Urinary bladder (tissue), 4 donors: ENCODE data around the gene TAP2. TPM values are rescaled to one million over a fixed set of nuclear protein-coding genes. Genes with fewer than 3 reads are reported as not detected.
A peak's percentile ranks its signal among the peaks of the same experiment; 100 is the strongest.

Source experiments
- DNase-seq: peaks from one replicate; pipeline ENCODE4 v3.0.0-alpha.2; 2015; ENCODE audit errors: extremely low spot score
- H3K27ac ChIP-seq: one replicate; pipeline ENCODE4 v1.5.1; 2013; ENCODE audit warnings: low read depth, mild to moderate bottlenecking, moderate library complexity
- H3K36me3 ChIP-seq: one replicate; pipeline ENCODE4 v1.6.1; 2013; ENCODE audit warnings: mild to moderate bottlenecking, moderate library complexity; ENCODE audit not compliant: insufficient read depth
- H3K4me1 ChIP-seq: one replicate; pipeline ENCODE4 v1.6.1; 2013; ENCODE audit warnings: mild to moderate bottlenecking, moderate library complexity; ENCODE audit not compliant: insufficient read depth
- H3K4me3 ChIP-seq: one replicate; pipeline ENCODE4 v1.5.1; 2013; ENCODE audit warnings: low read depth, low read length
- WGBS: extraction: QIAGEN DNeasy Blood & Tissue Kit; methylation state at CpG from one replicate; pipeline ENCODE4 v1.1.7; 2013; 5-methylcytosine and 5-hydroxymethylcytosine counted together
- polyA plus RNA-seq: library from polyadenylated mRNA; stranded (reverse); fragments of 200-250 nt; gene quantifications from one replicate; pipeline ENCODE4 v1.2.3, GENCODE V29; 2013
- total RNA-seq: library from RNA; depleted of rRNA; stranded (reverse); fragments of >200 nt; gene quantifications from one replicate; pipeline ENCODE4 v1.2.3, GENCODE V29; 2014
- donor health status: healthy with polysubstance abuse.
- donor health status: healthy.

TAP2 gene
- total and polyA plus RNA-seq, 2 donors: 14.0 to 18.5 TPM

DNA sequence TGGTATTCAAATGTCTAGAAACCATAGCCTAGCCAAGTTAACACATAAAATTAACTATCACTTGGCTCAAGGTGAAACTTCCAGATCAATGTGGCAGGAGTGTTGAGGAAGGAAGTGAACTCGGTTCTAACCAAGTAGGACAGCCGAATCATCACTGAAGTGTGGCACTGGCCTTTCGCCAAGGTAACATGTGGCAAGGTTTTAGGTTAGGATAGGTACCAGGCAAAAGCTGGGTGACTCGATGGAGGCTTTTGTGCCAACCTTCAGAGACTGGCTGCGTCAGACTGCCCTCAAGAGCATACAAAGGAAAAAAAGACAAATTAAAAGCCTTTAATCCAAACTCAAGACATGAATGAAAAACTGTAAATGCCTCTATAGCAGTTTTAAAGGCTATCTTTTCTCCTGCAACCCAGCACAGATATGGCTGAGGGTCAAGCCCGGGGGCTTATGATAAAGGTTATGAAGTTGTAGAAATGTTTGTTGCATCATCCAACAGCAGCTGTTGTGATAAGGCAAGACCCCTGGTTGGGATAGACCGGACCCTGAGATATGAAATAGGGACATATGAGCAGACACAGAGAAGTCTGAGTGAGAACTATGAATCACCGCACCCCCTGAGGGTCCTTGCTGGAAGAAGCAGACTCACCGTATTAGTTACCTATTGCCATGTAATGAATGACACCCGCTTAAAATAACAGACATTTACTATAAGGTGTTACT is 27.3 kb upstream of the TAP2 start:
- 69% methylated on average over 10 of the region's 10 CpGs for WGBS
- Histone ChIP-seq H3K36me3 (no peaks in the 10 kb centered on the region), H3K4me1 (peaks cover 2% of the 10 kb centered on the region), H3K4me3 (no peak overlapping the region), H3K27ac (no peak overlapping the region)
- DNase-seq: no peak

- Histone ChIP-seq H3K36me3 (no peaks in the 10 kb centered on the region), H3K27ac (no peak overlapping the region), H3K4me1 (peaks cover 2% of the 10 kb centered on the region), H3K4me3 (no peak overlapping the region)
- no peak for DNase-seq
- 68% methylated on average over 3 of the region's 3 CpGs for WGBS
These were observed 24.2 kb upstream of the TAP2 start for GRCh38 chr6:32862725-32863124.

DNA sequence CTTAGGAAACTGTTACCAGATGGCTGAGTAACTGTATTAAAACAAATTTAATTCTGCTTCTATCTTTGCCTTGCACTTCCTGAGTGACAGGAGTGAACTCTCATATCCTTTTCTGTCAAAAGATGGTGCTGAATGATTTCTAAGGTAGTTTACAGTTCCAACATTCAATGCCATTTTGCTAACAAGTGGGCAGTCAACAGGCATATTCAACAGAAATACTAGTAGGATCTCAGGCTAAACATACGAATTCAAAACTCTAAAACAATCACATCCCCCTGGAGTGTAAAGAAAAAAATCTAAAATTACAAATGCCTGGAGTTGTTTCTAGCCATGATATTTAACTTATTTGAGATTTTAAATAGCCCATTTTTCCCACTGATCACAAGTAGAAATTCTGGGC is 22.1 kb upstream of the TAP2 start:
- no peak for DNase-seq
- 86% methylated on average over 1 of the region's 1 CpG for WGBS
- H3K4me1 ChIP-seq: peaks cover 2% of the 10 kb centered on the region
- no peak overlapping the region for H3K27ac ChIP-seq
- no peak overlapping the region for H3K4me3 ChIP-seq
- no peaks in the 10 kb centered on the region for H3K36me3 ChIP-seq

DNA sequence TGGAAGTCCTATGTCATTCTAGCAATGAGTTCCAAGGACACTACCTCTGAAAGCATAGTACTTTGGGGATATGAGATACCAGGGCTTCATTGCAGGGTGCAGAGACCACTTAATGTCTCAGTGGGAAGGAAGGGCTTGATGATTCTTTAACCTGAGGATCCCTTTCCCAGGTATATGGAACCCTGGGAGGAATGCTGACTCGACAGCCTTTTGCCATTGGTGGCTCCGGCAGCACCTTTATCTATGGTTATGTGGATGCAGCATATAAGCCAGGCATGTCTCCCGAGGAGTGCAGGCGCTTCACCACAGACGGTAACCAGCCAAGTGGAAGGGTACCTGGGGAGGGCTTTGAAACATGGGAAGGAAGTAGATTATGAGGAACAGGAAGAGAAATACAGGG is 19.7 kb upstream of the TAP2 start:
- H3K27ac ChIP-seq: no peak overlapping the region
- DNase-seq: no peak
- peaks cover 2% of the 10 kb centered on the region for H3K4me1 ChIP-seq
- no peaks in the 10 kb centered on the region for H3K36me3 ChIP-seq
- WGBS: 85% methylated on average over 5 of the region's 5 CpGs
- H3K4me3 ChIP-seq: no peak overlapping the region

DNA sequence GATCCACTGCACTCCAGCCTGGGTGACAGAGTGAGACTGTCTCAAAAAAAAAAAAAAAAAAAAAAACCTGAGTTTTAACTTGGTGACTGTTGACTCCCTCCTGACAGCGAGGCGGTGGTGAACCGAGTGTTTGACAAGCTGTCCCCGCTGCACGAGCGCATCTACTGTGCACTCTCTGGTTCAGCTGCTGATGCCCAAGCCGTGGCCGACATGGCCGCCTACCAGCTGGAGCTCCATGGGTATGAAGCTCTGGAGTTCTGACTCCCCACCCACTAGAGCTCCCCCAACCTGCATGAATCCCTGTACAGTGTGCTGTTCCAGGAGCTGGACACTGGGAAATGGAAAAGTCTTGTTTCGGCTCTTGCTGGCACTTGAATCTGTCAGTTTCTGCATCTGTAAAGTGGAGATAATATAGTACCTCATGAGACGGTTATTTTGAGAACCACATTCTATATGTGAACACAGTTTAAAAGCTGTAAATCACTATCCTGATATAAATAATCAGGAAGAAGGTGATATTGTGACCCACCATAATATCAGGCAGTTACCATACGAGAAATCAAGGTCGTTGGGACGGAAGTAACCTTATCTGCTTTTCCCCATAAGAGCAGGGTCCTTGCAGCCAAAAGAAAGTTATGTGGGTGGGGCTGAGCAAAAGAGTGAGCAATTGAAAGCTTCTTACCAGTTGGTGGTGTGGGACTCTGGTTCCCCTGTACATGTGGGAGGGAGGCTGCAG is 18.8 kb upstream of the TAP2 start:
- Histone ChIP-seq H3K36me3 (no peaks in the 10 kb centered on the region), H3K4me3 (no peak overlapping the region), H3K4me1 (peaks cover 2% of the 10 kb centered on the region), H3K27ac (no peak overlapping the region)
- no peak for DNase-seq
- 83% methylated on average over 14 of the region's 14 CpGs for WGBS

DNA sequence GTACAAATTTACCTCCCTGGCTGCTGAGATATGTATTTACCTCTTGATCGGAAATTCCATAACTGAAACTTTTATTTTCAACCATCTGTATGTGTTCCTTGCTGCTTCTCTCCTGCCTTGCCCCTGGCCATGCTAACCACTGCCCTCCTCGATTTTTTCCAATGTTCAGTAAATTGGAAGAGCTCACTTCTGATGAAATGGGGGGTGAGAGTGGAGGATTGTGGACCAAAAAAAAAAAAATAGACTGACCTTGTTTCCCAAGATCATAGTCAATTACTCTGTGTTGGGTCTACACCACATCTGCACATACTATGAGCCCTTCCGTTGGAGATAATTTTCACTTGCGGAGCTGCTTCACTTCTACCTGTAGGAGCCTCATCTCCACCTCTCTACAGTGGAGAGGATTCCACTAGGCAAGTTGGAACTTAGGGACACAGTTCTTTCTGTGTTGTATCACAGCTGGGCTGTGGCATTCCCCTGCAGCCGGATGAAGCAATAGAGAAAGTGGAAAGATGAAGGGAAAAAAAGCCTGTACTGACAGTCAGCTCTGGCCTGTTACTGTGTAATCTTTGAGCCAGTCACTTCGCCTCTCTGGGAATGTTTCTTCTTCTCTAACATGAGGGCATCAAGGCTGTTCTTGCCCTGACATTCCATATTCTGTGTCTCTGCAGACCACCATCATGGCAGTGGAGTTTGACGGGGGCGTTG is 17.1 kb upstream of the TAP2 start:
- Histone ChIP-seq H3K4me1 (peaks cover 3% of the 10 kb centered on the region), H3K4me3 (no peak overlapping the region), H3K27ac (no peak overlapping the region), H3K36me3 (no peaks in the 10 kb centered on the region)
- 88% methylated on average over 8 of the region's 8 CpGs for WGBS
- no peak for DNase-seq

DNA sequence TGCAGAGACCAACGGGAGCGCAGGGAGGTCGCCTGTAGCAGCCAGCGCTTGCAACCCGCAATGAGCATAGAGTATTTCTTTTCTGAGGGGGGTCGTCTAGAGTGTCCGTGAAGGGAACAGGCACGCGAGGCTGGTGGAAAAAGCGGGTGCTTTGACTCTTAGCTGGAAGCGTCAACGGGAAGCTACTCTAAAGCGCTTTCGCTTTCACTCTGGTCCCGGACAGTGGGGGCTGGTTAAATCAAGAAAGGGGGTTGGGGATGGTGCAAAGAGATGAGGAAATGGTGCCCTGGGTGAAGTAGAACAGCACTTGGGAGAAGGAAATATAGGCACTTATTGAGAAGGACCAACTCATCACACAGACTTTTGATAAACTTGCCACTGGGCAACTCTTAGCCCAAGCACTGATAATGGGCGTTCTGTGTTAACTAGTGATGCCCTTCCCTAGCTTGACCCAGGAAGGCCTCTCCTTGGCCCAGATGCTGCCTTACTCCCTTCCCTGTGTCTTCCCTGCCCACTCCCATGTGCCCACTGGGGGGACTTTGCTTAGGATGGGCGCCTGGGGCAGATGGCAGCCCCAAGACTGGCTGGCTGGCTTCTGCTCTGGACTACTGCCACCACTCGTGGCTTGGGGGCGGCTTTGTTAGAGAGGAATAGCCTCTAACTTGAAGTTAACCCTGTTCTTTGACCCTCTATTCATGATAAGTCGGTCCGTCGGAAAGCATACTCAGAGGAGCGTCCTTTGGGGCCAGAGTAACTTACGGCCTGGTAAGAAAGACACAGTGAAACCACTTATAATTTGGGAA is 16.0 kb upstream of the TAP2 start:
- 20% methylated on average over 24 of the region's 24 CpGs for WGBS
- H3K4me3 ChIP-seq: peak overlapping the region; percentile 70
- no peaks in the 10 kb centered on the region for H3K36me3 ChIP-seq
- peak overlapping the region; percentile 97 for H3K27ac ChIP-seq
- H3K4me1 ChIP-seq: peaks cover 3% of the 10 kb centered on the region
- DNase-seq: no peak

- H3K27ac ChIP-seq: peak within 1 kb of the TSS; percentile 97
- WGBS: under 1% methylated on average over 68 of the region's 68 CpGs
- H3K4me3 ChIP-seq: peak within 1 kb of the TSS; percentile 70
- H3K36me3 ChIP-seq: no peaks in the 10 kb centered on the region
- H3K4me1 ChIP-seq: peaks cover 3% of the 10 kb centered on the region
- DNase-seq: peak; percentile 81
These were observed 15.2 kb upstream of the TAP2 start, which contains the start of the genes PSMB9 and TAP1 for GRCh38 chr6:32853541-32854375. PSMB9 (plus strand) TSS chr6:32854192; CDS start chr6:32854230, 38 bp downstream. TAP1 (minus strand) TSS chr6:32853704; CDS start chr6:32853636, 68 bp downstream.

DNA sequence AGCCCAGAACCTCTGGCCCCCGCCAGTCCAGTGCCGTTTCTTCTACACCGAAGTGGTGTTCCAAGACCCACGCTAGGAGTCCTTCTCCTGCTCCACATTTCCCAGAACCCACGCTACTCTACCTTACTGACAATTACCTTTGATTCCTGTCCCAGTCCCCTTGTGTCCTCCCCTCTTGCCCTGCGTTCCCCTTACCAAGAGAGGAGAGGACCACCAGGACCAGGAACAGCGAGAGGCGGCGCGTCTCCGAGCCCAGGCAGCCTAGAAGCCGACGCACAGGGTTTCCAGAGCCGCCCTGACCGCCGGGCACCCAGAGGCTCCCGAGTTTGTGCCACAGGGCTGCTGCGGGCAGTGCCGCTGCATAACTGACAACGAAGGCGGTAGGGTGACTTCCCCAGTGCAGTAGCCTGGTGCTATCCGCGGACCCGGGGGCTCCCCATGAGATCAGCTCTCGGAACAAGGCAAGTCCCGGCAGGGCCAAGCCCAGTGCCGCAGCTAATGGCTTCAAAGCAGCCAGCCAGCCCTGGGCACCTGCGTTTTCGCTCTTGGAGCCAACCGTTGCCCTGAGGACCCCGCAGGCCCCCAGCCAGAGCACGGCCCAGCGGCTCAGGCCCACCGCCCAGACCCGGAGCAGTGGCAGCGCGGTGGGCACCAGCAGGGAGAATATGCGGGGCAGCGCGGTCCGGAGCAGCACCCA is 14.5 kb upstream of the TAP2 start:
- H3K36me3 ChIP-seq: no peaks in the 10 kb centered on the region
- peaks cover 3% of the 10 kb centered on the region for H3K4me1 ChIP-seq
- H3K27ac ChIP-seq: peak overlapping the region; percentile 97
- peak overlapping the region; percentile 70 for H3K4me3 ChIP-seq
- no peak for DNase-seq
- under 1% methylated on average over 41 of the region's 41 CpGs for WGBS

GRCh38 chr6:32852018-32852843 is 13.7 kb upstream of the TAP2 start:
- DNase-seq: no peak
- 48% methylated on average over 23 of the region's 23 CpGs for WGBS
- Histone ChIP-seq H3K36me3 (no peaks in the 10 kb centered on the region), H3K27ac (peak overlapping the region; percentile 97), H3K4me1 (peaks cover 3% of the 10 kb centered on the region), H3K4me3 (peak overlapping the region; percentile 70)

DNA sequence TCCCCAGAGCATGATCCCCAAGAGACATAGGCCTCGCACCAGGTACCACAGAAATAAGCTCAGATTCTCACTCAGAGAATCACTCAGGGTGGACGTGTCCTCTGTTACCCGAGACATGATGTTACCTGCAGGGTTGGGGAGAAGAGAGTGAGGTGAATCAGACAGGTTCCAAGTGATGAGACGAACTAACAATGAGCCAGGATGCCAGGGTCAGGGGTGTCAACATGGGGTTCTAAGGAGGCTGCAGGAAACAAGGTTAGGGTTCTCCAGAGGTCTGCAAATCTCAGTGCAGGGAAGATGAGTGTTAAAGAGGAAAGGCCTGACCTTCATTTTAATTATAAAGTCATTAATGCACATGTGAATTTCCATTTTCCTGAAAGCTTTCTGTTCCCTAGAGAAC is 12.5 kb upstream of the TAP2 start:
- Histone ChIP-seq H3K4me1 (peaks cover 3% of the 10 kb centered on the region), H3K27ac (no peak overlapping the region), H3K4me3 (no peak overlapping the region), H3K36me3 (no peaks in the 10 kb centered on the region)
- no peak for DNase-seq
- 88% methylated on average over 4 of the region's 4 CpGs for WGBS
